K562 treated with DMSO at 1 percent for 4 hours (cell line): Measurements from ENCODE around the gene LIN37. TPM values are rescaled to one million over a fixed set of nuclear protein-coding genes. Genes with fewer than 3 reads are reported as not detected.

Source experiments
- total RNA-seq: library from RNA; unstranded; fragments of 300-600 nt; gene quantifications from 2 replicates; pipeline ENCODE4 v1.2.3, GENCODE V29; 2022; ENCODE audit not compliant: insufficient read depth

Gene LIN37
- total RNA-seq, result 12.4 and 14.7 TPM in 2 replicates

GRCh38 chr19:35748106-35749020, at the start of gene LIN37:
Gene LIN37 (plus strand): TSS chr19:35748576. CDS start chr19:35748725, 149 bp downstream.

GRCh38 chr19:35704218-35704617, 44.2 kb upstream of the LIN37 start, which contains the start of gene ZBTB32:
Gene ZBTB32 (plus strand): TSS chr19:35704558. CDS start chr19:35714627, 10,069 bp downstream.

GRCh38 chr19:35717665-35718344, 30.6 kb upstream of the LIN37 start, which contains the start of gene KMT2B:
Gene KMT2B (plus strand): TSS chr19:35718003. CDS start chr19:35718019, 16 bp downstream.

GRCh38 chr19:35742121-35742724, 6.2 kb upstream of the LIN37 start, which contains the start of gene IGFLR1:
Gene IGFLR1 (minus strand): TSS chr19:35742452. CDS start chr19:35741180, 1,272 bp downstream.

GRCh38 chr19:35745328-35746086, 2.9 kb upstream of the LIN37 start, which contains the start of the genes PSENEN and U2AF1L4:
Gene PSENEN (plus strand): TSS chr19:35745651. CDS start chr19:35745931, 280 bp downstream.
Gene U2AF1L4 (minus strand): TSS chr19:35745418. CDS start chr19:35745391, 27 bp downstream.

GRCh38 chr19:35756377-35757230, 8.2 kb downstream of the LIN37 start, which contains the start of gene HSPB6:
Gene HSPB6 (minus strand): TSS chr19:35757029. CDS start chr19:35757008, 21 bp downstream.

GRCh38 chr19:35757749-35758608, 9.6 kb downstream of the LIN37 start, which contains the start of gene PROSER3:
Gene PROSER3 (plus strand): TSS chr19:35758176. CDS start chr19:35758216, 40 bp downstream.

GRCh38 chr19:35775298-35776101, 27.1 kb downstream of the LIN37 start, which contains the start of gene ARHGAP33:
Gene ARHGAP33 (plus strand): TSS chr19:35775564. CDS start chr19:35775659, 95 bp downstream.

Other genes starting within 250 kb of the LIN37 start
- gene DMKN, start 234.9 kb upstream of the LIN37 start, total RNA-seq, result not detected in 2 replicates
- gene SBSN, start 220.3 kb upstream of the LIN37 start, total RNA-seq, result not detected in 2 replicates
- gene GAPDHS, start 215.1 kb upstream of the LIN37 start, total RNA-seq, result not detected in 2 replicates
- 120 and 136 TPM in 2 replicates for gene TMEM147, start 202.9 kb upstream of the LIN37 start, total RNA-seq
- not detected in 2 replicates for gene ATP4A, start 184.9 kb upstream of the LIN37 start, total RNA-seq
- gene PMIS2, start 162.4 kb upstream of the LIN37 start, total RNA-seq, result not detected in 2 replicates
- gene HAUS5, start 135.8 kb upstream of the LIN37 start, total RNA-seq, result 21.1 and 22.2 TPM in 2 replicates
- gene RBM42, start 119.5 kb upstream of the LIN37 start, total RNA-seq, result 186 and 211 TPM in 2 replicates
- gene ETV2, start 106.8 kb upstream of the LIN37 start, total RNA-seq, result not detected in 2 replicates
- gene COX6B1, start 100.3 kb upstream of the LIN37 start, total RNA-seq, result 1,092 TPM in 2 replicates
- not detected in 2 replicates for gene UPK1A, start 82.1 kb upstream of the LIN37 start, total RNA-seq
- gene ZBTB32, start 44.0 kb upstream of the LIN37 start, total RNA-seq, result not detected in 2 replicates
- gene KMT2B, start 30.6 kb upstream of the LIN37 start, total RNA-seq, result 21.9 and 25.7 TPM in 2 replicates
- gene IGFLR1, start 6.1 kb upstream of the LIN37 start, total RNA-seq, result 6.4 and 16.4 TPM in 2 replicates
- 4.8 and 6.9 TPM in 2 replicates for gene U2AF1L4, start 3.2 kb upstream of the LIN37 start, total RNA-seq
- gene PSENEN, start 2.9 kb upstream of the LIN37 start, total RNA-seq, result 34.5 and 42.2 TPM in 2 replicates
- gene HSPB6, start 8.5 kb downstream of the LIN37 start, total RNA-seq, result 0.99 and 1.4 TPM in 2 replicates
- gene PROSER3, start 9.6 kb downstream of the LIN37 start, total RNA-seq, result 12.2 and 14.9 TPM in 2 replicates
- gene ARHGAP33, start 27.0 kb downstream of the LIN37 start, total RNA-seq, result 1.3 and 3.2 TPM in 2 replicates
- not detected in 2 replicates for gene PRODH2, start 64.3 kb downstream of the LIN37 start, total RNA-seq
- 1.1 and 3.5 TPM in 2 replicates for gene NPHS1, start 103.9 kb downstream of the LIN37 start, total RNA-seq
- not detected in 2 replicates for gene KIRREL2, start 108.3 kb downstream of the LIN37 start, total RNA-seq
- gene APLP1, start 120.0 kb downstream of the LIN37 start, total RNA-seq, result 5.0 and 7.4 TPM in 2 replicates
- 4.9 and 8.8 TPM in 2 replicates for gene NFKBID, start 152.0 kb downstream of the LIN37 start, total RNA-seq
- gene HCST, start 154.0 kb downstream of the LIN37 start, total RNA-seq, result not detected in 2 replicates
- gene TYROBP, start 159.7 kb downstream of the LIN37 start, total RNA-seq, result 24.4 and 27.1 TPM in 2 replicates
- 0.24 TPM in 1 of 2 replicates, not detected in the other for gene LRFN3, start 187.8 kb downstream of the LIN37 start, total RNA-seq
- 44.2 and 61.7 TPM in 2 replicates for gene SDHAF1, start 246.6 kb downstream of the LIN37 start, total RNA-seq